ENCODE results near the gene SUN3.
A peak's percentile ranks its signal among the peaks of the same experiment; 100 is the strongest.
"Not testable (repeated sequence)": the region's sequence is repeated elsewhere in the genome, so short reads cannot be mapped to it uniquely, and the experiment has no call there.

The SUN3 gene

GRCh38 chr7:47943676-47944474 lies 85.0 kb downstream of the SUN3 start:
- no peak for DNase-seq (ENCODE audit: low spot score)

- DNase-seq (ENCODE audit: low spot score): not testable (repeated sequence)
These were observed 86.3 kb downstream of the SUN3 start for GRCh38 chr7:47942651-47943050.

- DNase-seq (ENCODE audit: low spot score): no peak
These were observed 86.8 kb downstream of the SUN3 start for GRCh38 chr7:47942132-47942531.

DNA sequence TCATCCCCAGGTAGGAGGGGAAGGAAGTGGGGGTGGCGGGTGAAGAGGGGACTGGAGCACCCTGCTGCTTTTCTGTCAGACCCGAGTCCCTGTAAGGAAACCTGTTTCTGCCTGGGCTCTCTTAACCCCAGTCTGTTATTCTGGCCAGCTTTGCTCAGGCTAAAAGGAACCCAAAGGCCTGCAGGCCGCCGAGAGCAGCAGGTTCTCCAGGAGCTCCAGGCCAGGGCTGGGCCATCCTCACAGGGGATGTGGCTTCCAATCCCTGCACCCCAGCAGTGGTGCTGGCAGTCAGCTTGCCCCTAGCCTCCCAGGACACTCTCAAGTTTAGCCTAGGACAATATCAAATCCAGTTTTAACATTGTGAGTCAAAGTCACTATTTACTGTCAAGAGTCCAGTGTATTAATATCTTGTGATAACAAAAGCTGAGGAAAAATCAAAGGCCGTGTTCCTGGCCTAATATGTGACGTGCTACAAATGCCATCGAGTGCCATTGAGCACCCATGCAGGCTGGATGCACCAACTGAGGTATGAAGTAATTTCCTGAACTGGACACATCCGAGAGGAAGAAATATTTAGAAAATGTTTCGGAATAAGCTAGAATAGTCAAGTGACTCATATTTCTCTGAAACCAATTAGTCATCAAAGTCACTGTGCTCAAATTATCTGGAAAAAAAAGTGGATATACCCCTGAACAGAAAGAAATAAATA lies 87.6 kb downstream of the SUN3 start:
- peak; percentile 85 for DNase-seq (ENCODE audit: low spot score)

- no peak for DNase-seq (ENCODE audit: low spot score)
These were observed 88.6 kb downstream of the SUN3 start for GRCh38 chr7:47940088-47941013.

DNA sequence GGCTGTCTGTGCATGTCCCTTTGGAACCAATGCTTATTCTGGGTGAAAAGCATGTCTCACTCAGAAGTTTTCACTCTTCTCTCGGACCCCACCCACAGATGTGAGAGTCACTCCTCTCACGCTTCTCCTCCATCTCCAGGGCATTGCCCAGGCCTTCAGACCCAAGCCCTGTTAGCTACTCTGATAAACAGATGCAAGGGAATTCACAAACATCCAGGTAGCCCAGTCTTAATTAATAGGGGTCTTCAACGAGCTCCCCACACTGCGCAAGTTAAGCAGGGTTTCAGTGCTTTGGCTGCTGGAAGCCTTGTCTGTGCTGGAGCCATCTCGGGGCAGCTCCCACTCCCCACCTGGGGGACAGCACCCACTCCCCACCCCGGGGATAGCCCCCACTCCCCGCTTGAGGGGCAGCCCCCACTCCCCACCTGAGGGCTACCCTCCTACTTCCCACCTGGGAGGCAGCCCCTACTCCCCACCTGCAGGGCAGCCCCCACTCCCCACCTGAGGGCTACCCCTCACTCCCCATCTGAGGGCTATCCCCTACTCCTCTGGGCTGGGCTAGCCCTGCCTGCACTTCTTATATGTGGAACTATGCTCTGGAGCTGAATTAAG lies 89.4 kb downstream of the SUN3 start:
- no peak for DNase-seq (ENCODE audit: low spot score)

DNA sequence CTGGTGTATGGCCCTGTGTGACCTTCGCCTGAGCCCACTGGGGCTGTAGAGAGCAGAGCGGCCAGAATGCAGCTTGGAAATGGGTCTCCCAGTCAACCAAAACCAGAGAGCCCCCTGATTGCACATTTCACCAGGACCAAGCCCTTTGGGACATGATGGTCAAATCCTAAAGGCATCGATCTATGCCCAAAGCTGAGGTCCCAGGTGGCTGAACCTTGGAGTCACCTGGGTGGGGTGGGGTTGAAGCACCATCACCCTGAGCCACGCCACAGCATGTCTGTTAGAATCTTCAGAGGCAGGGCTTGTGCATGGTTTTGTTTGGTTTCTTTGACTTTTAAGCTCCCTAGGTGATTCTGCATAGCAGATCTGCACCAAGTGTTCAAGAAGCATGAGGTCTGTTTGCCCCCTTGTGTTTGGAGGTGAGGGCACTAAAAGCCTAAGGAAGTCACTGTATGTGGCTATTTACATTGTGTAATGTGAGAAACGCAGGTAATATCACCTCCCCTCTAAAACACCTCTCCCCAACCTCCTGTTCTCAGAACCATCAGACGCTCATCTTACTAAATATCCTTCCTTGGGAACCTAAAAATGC lies 90.2 kb downstream of the SUN3 start:
- DNase-seq (ENCODE audit: low spot score): no peak

GRCh38 chr7:47937711-47938573 lies 91.0 kb downstream of the SUN3 start:
- no peak for DNase-seq (ENCODE audit: low spot score)

Measured in RKO (cell line).